ENCODE data around the gene NOS1AP.

The NOS1AP gene

DNA sequence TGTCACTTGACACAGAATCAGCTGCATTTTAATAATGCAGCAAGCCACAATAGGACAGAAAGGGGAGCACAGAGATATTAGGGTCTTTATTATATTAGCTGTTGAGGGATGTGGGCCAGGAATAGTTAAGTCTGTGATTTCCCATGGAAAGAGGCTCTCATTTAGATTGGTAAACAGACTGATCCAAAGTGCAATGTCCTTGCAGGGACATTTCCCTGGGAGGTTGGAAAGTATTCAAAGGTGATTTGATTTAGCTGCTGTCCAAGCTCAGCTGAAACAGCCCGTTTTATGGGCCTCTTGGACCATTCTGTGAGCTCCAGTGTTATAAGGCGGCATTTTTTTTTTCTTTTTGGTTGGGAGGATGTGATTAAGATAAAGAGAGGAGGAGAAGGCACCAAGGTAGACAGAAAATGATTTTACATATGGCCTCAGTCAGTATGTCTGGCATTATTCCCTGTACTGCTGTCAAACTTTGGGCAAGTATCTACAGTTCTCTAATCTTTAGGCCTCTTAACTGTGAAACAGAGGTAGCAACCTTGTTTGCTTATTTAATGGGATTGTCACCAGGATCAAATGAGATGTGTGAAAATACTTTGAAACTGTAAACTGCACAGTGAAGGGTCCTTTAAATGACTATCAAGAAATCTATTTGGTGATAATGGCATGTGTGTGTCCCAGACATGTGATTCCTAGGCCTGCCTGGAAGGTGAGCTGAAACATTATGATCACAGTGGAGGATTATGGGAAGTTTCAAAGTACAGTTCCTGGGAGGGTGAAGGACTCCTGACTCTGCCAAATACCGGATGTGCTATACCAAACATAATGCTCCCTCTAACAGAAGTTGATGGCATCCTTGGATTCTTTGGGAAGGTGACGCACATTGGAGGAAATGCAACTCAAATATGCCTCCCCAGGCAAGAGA is 62.2 kb downstream of the NOS1AP start:
- Histone ChIP-seq H3K27me3 (no peaks in the 10 kb centered on the region), H3K4me3 (ENCODE audit: low read depth in 1 of 2, low read length in 1 of 2) (no peak overlapping the region), H3K27ac (no peak overlapping the region), H3K9me3 (no peaks in the 10 kb centered on the region), H3K36me3 (no peaks in the 10 kb centered on the region), H3K4me1 (ENCODE audit: control insufficient read depth in 1 of 2, insufficient read depth in 1 of 2, low read depth in 1 of 2, low read length in 1 of 2) (no peaks in the 10 kb centered on the region)
- TF ChIP-seq, protein P1, sequence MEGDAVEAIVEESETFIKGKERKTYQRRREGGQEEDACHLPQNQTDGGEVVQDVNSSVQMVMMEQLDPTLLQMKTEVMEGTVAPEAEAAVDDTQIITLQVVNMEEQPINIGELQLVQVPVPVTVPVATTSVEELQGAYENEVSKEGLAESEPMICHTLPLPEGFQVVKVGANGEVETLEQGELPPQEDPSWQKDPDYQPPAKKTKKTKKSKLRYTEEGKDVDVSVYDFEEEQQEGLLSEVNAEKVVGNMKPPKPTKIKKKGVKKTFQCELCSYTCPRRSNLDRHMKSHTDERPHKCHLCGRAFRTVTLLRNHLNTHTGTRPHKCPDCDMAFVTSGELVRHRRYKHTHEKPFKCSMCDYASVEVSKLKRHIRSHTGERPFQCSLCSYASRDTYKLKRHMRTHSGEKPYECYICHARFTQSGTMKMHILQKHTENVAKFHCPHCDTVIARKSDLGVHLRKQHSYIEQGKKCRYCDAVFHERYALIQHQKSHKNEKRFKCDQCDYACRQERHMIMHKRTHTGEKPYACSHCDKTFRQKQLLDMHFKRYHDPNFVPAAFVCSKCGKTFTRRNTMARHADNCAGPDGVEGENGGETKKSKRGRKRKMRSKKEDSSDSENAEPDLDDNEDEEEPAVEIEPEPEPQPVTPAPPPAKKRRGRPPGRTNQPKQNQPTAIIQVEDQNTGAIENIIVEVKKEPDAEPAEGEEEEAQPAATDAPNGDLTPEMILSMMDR (IDR thresholded peaks at IDR 0.05) = no peak

DNA sequence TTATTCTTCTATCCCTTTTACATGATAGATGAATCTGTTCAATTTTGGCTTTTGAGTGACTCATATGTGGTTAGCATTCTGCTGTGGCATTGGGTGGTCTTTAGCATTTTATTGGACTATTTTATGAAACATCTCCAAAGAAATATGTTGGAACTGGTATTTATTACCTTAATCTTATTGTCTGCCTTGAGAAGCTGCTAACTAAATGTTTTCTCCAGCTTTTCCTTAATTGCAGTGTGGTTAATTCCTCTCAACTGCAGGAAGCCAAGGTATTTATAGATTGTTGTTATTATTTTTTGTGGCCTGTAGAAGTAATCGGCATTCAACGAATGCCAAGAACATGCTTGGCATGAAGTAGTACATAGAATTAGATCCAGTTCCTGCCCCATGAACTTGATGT is 64.1 kb downstream of the NOS1AP start:
- Histone ChIP-seq H3K4me1 (ENCODE audit: control insufficient read depth in 1 of 2, insufficient read depth in 1 of 2, low read depth in 1 of 2, low read length in 1 of 2) (peaks cover 0 to 8% of the 10 kb centered on the region in 2 experiments), H3K27me3 (no peaks in the 10 kb centered on the region), H3K36me3 (no peaks in the 10 kb centered on the region), H3K27ac (no peak overlapping the region), H3K9me3 (no peaks in the 10 kb centered on the region), H3K4me3 (ENCODE audit: low read depth in 1 of 2, low read length in 1 of 2) (no peak overlapping the region)
- TF ChIP-seq, protein P1 (IDR thresholded peaks at IDR 0.05) = no peak

DNA sequence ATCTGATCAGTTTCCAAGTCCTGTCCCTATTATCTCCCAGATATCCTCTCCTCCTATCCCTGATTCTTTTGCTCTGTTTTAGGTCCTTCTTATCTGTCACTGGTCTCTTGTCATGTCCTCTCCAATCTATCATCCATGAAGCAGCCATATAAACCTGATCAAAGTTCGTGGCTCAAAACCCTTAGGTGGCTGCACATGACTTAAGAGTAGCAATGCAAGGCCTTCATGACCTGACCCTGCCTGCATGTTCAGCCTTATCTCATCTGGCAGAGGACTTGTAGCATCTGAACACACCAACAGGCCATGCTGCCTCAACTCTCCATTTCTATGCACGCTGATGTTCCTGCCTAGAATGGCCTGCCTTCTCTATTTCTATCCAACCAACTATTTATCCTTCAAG is 65.2 kb downstream of the NOS1AP start:
- H3K4me1 ChIP-seq (ENCODE audit: control insufficient read depth in 1 of 2, insufficient read depth in 1 of 2, low read depth in 1 of 2, low read length in 1 of 2) = peaks cover 0 to 9% of the 10 kb centered on the region in 2 experiments
- no peaks in the 10 kb centered on the region for H3K36me3 ChIP-seq
- H3K4me3 ChIP-seq (ENCODE audit: low read depth in 1 of 2, low read length in 1 of 2) = no peak overlapping the region
- H3K9me3 ChIP-seq = no peaks in the 10 kb centered on the region
- no peak overlapping the region for H3K27ac ChIP-seq
- TF ChIP-seq, protein P1 (IDR thresholded peaks at IDR 0.05) = no peak
- no peaks in the 10 kb centered on the region for H3K27me3 ChIP-seq

DNA sequence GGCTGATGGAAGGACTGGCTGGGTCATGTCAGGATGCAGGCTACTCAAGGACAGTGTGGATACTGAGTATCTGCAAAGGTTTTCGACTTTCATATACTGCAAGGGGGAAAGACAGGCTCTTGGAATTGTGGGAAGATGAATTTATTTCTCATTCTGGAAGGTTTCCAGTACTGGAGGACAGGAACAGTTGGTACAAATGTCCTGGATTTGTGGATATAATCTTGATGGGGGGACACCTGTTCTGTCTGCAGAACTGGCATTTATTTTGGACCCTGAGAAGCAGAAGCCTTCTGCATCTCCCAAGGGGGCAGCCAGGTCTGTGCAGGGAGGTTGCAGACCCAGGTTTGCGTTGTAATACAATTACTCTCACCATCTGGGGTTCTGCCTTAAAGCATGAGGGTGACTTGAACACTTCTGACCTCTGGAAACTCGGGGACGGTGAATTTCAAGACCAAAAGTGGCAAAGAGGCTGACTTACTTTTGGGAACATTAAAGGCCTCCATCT is 65.8 kb downstream of the NOS1AP start:
- H3K4me3 ChIP-seq (ENCODE audit: low read depth in 1 of 2, low read length in 1 of 2) = no peak overlapping the region
- no peak overlapping the region for H3K27ac ChIP-seq
- peaks cover 0 to 9% of the 10 kb centered on the region in 2 experiments for H3K4me1 ChIP-seq (ENCODE audit: control insufficient read depth in 1 of 2, insufficient read depth in 1 of 2, low read depth in 1 of 2, low read length in 1 of 2)
- no peaks in the 10 kb centered on the region for H3K36me3 ChIP-seq
- no peaks in the 10 kb centered on the region for H3K9me3 ChIP-seq
- TF ChIP-seq, protein P1 (IDR thresholded peaks at IDR 0.05) = no peak
- H3K27me3 ChIP-seq = no peaks in the 10 kb centered on the region

DNA sequence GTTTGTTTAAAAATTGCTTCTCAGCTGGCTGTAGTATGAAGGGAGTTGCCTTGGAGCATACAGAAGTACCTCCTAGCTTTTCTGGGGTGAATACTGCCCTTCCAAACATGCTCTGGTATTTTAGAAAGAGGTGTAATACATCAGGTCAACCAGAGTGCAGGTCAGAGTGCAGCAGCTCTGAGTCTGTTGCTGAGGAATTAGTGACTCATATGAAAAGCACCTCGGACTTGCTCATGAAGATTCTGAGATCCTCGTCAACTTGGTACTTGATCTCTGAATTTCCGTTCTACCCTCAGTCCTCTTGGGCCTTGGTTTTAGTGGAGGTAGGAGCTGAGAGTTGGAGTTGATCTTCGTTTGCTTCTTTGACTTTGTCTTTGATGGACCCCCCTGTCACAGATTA is 67.3 kb downstream of the NOS1AP start:
- TF ChIP-seq, protein P1 (IDR thresholded peaks at IDR 0.05) = no peak
- Histone ChIP-seq H3K27ac (no peak overlapping the region), H3K4me3 (ENCODE audit: low read depth in 1 of 2, low read length in 1 of 2) (no peak overlapping the region), H3K4me1 (ENCODE audit: control insufficient read depth in 1 of 2, insufficient read depth in 1 of 2, low read depth in 1 of 2, low read length in 1 of 2) (peaks cover 0 to 14% of the 10 kb centered on the region in 2 experiments), H3K27me3 (no peaks in the 10 kb centered on the region), H3K9me3 (no peaks in the 10 kb centered on the region), H3K36me3 (no peaks in the 10 kb centered on the region)
